GM19023 (cell line): Measurements from ENCODE around the gene ZNF217.
"Not testable (repeated sequence)": the region's sequence is repeated elsewhere in the genome, so short reads cannot be mapped to it uniquely, and the experiment has no call there.

ENCODE experiments used
- ATAC-seq: cut with Tn5 transposase; IDR thresholded peaks from one replicate; pipeline ENCODE4 v1.9.1; 2021; ENCODE audit warnings: mild to moderate bottlenecking, moderate library complexity; ENCODE audit not compliant: unreplicated experiment

Gene ZNF217

DNA sequence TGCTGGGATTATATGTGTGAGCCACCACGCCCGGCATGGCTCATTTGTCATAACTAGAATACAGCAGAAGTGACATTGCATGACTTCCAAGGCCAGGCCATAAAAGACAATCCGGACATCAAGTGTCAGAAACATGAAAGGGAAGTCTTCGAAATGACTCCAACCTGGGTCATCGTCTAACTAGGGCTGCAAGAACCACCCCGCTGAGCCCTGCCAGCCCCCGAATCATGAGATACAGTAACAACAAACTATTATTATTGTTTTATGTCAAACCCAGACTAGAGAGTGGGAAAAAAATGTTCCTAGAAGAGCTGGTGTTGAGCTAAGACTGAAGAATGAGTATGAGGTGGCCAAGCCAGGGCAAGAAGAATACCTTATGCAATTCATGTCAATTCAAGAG, 59.6 kb downstream of the ZNF217 start:
- ATAC-seq: no peak

GRCh38 chr20:53533500-53533899, 60.1 kb downstream of the ZNF217 start:
- no peak for ATAC-seq

DNA sequence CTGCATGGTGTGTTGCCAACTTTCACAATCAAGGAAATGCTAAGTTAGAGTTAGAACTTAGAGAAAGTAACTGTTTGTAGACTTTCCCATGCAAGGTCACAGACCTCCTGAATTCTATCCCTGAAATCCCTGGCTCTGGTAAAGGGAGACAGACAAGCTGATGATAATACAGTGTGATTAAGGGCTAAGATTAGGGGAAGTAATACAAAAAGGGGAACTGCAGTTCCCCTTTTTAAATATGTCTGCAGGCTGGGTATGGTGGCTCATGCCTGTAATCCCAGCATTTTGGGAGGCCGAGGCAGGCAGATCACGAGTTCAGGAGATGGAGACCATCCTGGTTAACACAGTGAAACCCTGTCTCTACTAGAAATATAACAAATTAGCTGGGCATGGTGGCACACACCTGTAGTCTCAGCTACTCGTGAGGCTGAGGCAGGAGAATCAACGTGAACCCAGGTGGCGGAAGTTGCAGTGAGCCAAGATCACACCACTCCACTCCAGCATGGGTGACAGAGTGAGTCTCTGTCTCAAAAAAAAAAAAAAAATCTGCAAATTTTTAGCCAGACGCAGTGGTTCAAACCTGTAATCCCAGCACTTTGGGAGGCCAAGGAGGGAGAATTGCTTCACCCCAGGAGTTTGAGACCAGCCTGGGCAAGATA, 60.9 kb downstream of the ZNF217 start:
- not testable (repeated sequence) for ATAC-seq

GRCh38 chr20:53530440-53530839, 63.2 kb downstream of the ZNF217 start:
- ATAC-seq: no peak

- ATAC-seq: no peak
These were observed 64.0 kb downstream of the ZNF217 start for GRCh38 chr20:53529658-53530057.

DNA sequence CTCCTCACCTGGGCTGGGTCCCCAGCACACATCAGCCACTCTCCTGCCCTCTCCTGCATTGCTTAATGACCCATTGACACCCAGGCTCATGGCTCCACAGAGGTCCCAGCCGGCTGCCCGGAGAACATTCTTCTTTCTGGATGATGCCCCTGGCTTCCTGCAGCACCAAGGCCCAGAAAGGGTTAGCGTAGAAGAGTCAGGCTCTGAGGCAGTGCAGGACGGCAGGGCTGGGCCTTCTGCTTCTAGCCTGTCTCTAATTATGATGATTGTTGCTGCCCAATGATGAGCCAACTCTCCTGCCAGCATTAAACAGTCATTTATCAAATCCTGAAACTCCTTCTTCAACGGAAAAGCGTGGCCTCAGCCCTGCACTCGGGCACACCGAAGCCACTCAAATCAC, 66.4 kb downstream of the ZNF217 start:
- no peak for ATAC-seq

- ATAC-seq: no peak
These were observed 68.9 kb downstream of the ZNF217 start for GRCh38 chr20:53524589-53525312.

- not testable (repeated sequence) for ATAC-seq
These were observed 70.0 kb downstream of the ZNF217 start for GRCh38 chr20:53523615-53524014.

- ATAC-seq: no peak
These were observed 70.9 kb downstream of the ZNF217 start for GRCh38 chr20:53522696-53523095.

DNA sequence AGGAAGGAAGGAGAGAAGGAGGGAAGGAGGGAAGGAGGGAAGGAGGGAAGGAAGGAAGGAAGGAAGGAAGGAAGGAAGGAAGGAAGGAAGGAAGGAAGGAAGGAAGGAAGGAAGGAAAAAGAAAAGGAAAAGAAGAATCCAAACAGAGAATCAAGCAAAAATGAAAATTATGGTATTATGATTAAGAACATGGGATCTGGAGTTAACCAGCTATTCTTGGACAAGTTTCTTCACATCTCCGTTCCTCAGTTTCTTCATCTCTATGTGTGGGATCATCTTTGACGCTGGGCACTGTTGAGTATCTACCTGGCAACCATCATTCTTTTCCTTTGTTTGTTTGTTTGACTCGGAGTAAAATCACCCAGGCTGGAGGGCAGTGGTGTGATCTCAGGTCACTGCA, 71.6 kb downstream of the ZNF217 start:
- no peak for ATAC-seq

DNA sequence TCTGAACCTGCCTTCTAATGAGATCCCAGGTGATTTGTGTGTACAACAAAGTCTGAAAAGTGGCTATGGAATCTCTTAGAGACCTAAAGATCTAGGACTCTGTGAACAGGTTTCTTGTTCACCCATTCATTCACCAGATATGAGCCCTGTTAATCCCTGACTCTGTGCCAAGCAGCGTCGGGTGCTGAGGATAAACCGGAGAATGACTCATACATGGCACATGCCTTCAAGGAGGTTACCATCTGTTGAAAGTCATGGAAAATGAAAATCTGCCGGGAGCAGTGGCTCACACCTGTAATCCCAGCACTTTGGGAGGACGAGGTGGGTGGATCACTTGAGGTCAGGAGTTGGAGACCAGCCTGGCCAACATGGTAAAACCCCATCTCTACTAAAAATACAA, 72.2 kb downstream of the ZNF217 start:
- ATAC-seq: not testable (repeated sequence)

GRCh38 chr20:53517146-53517545, 76.5 kb downstream of the ZNF217 start:
- ATAC-seq: no peak
